ENCODE measurements around the gene ZFYVE26.
"Not testable (repeated sequence)": the region's sequence is repeated elsewhere in the genome, so short reads cannot be mapped to it uniquely, and the experiment has no call there.

ZFYVE26 gene

DNA sequence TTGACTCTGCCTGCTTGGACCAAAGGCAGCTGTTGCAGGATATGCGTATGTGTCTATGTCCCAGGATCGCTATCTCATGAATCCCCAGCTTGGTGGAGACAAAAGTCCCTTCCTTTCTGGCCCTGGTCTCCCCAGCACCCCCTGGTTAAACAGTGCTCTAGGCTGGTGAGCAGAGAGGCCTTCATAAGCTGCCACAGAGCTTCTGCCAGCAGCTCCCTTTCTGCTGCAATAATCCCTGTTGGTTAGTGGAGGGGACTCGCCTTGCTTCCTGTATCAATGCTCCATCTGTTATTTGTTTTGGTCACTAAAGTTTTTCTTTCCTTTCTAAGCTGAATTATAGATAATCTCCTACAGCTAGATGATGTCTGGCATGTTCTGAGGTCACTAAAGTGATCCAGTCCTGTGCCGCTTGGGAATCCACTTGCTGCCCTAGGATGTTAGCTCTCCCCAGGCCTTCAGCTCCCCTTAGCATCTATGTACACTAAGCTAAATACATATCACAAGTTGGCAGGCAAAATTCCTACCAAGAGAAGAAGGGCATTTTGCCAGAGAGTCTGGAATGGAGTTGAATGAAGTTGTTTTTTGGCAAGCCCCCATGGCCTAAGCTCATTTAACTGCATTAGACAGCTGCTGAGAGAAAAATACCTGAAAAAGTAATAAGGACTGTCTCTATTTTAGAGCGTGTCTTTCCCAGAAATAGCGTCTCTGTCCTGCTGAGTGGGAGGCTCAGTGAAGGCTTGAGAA lies 66.9 kb downstream of the ZFYVE26 start:
- DNase-seq (ENCODE audit: low spot score) = no peak

DNA sequence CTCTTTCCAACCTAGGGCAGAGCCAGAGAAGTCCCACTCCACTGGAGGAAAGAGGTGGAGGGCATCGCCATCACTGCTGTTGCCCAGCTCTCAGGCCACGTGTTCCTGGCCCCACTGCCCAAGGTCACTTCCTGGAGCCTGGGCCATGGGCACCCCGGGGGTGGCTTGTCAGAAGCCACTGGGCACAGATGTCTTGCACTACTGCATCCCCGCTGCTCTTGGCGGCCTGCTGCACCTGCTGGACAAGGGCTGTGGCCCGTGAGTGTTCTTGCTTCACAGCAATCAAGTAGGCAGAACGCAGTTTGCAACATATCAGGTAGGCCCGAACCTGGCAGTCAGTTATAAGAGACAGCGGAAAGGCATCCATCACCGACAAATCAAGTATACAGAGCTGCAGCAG lies 68.1 kb downstream of the ZFYVE26 start:
- no peak for DNase-seq (ENCODE audit: low spot score)

DNA sequence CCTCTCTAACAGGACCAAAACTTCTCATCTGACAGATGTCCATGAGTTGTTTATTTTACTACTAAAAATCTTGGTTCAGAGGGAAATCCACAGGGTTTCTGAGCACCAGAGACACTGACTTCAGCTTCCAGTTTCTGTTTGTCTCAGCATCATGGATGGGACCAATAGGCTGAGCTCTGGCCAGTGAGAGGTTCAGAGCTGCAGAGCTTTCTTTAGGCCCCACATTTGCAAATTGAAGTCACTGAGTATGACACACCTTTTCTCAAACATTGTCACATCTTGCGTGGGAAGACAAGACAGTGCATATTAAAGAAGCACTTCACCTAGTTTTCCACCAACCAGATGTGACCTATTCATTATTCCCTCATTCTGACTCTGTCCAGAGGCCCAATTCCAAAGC lies 69.5 kb downstream of the ZFYVE26 start:
- no peak for DNase-seq (ENCODE audit: low spot score)

DNA sequence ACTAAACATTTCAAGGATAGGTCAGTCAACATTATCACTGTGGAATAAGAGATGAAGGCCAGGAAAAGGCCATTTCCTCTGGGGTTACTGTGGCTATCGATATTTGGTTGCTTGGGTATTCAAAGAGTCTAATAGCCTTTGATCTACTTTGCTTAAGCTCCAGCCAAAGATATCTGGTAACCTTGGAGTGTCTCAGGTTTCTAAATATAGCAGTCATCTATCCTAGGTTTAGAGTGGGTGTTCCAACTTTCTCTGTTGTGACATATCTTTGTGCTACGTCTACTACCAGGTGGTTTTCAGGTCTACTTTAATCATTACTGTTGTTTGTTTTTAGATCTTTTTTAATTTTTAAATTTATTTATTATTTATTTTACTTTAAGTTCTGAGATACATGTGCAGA lies 72.3 kb downstream of the ZFYVE26 start:
- DNase-seq (ENCODE audit: low spot score) = no peak

DNA sequence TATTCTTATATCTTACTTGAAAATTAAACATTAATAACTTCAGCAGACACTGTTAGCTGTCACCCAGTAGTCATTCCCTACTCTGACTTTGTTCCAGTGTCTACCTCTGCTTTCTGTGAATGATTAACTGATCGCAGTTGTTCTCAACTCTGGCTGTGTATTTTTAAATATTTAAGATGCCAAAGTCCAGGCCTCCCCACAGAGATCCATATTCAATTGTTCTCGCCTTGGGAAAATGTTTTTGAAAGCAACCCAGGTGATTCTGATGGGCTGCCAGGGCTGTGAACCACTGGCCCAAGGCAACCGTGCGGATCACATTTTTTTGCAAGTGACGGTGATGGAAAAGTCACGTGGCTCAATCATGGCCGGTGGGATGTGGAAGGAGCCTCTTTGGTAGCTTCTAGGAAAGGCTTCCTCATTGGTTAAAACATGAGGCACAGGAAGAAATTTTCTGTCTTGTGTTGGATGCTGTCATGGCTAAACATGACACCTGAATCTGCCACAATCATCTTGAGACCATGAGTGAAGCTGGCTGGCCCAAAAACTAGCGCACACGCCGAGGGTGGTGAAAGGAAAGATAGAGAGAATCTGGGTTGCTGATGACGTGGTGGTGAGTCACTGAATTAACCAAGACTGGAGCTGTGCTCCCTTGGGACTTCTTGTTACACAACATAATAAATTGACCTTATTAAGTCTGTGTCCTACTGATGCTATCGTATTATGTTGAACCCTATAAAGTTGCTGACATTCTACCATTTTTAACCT lies 77.5 kb downstream of the ZFYVE26 start:
- peak; percentile 64 for DNase-seq (ENCODE audit: low spot score)

DNA sequence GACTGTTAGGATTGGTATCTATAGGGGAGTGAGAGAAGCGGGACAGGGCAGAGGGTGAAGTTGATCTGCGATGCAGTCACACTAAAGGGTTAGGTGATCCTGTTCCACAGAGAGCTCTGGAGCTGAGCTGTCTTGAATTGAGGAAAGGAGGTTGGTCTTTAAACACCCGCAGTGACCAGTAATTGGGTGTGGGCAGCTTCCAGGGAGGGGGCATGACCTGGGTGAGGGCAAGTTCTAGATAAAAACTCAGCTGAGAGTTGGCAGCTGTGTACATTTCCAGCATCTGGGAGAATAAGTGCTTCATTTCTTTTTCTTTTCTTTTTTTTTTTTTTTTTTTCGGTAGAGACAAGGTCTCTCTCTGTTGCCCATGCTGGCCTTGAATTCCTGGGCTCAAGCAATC lies 79.6 kb downstream of the ZFYVE26 start:
- DNase-seq (ENCODE audit: low spot score) = no peak

DNA sequence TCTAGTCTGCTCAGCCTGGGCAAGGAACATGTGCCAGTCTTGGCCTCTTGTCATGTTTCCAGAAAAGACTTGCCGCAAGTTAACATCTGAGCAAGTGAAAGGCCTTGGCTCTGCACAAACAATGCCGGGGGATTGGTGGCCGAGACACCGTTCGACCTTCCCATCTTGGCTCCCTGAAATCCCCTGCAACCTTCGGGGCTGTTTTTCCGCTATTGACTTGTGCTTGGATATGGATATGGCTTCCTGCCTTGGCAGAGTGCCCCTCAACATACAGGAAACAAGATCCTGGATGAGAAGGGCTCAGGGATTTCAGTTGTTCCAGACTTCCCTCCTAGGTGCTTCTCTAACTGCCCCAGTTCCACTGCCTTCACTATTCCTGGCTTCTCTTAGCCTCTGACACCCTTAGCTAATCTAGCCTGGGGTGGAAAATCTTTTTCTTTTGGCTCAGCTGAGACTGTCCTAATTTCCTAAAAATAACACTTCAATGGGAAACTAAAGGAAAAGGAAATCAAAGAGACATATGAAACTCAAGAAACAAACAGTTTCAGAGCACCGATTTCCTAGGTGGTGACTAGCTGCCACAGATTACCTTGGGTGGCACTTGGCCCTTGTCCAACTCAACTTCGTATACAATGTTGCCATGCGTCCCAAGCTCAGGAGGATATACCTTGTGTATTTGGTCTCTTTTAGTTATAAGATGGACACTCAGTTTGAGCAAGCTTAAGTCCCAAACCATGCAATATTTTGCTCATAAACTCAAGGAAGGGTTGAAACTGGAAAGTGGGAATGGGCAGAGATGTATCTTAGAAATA lies 80.8 kb downstream of the ZFYVE26 start:
- no peak for DNase-seq (ENCODE audit: low spot score)

DNA sequence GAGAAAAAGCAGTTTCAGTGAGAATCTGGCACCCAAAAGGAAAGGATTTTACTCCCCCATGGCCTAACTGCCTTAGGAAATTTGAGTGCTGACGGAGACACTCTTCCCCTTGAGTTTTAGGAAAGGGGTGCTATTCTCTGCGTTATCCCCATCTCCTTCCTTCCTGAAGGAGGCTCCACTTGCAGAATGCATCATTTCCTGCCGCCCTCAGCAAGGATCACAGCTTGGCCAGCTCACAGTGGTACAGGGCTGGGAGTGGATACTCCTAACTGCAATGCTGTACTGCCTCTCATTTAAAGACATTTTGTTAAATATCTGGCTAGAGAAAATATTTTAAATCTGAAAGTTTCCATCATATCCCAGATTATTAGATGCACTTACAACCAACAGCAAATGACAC lies 81.7 kb downstream of the ZFYVE26 start:
- DNase-seq (ENCODE audit: low spot score) = no peak

DNA sequence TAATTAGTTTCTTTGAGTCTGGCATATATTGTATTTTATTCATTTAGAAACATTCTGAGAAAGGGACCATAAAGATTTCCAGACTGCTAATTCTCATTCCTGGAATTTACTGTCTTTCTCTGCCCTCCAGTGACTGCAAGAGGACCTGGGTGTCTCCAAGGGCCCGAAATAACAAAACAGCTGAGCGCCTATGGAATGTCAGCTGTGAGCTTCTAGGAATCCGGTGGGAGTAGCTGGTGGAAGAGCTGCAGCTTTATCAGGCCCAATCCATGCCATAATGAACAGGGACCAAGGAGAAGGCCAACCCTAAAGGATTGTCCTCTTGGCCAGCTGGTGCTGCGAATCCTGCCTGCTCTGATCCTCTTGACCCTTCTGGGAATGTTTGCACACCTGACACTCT lies 82.8 kb downstream of the ZFYVE26 start:
- no peak for DNase-seq (ENCODE audit: low spot score)

DNA sequence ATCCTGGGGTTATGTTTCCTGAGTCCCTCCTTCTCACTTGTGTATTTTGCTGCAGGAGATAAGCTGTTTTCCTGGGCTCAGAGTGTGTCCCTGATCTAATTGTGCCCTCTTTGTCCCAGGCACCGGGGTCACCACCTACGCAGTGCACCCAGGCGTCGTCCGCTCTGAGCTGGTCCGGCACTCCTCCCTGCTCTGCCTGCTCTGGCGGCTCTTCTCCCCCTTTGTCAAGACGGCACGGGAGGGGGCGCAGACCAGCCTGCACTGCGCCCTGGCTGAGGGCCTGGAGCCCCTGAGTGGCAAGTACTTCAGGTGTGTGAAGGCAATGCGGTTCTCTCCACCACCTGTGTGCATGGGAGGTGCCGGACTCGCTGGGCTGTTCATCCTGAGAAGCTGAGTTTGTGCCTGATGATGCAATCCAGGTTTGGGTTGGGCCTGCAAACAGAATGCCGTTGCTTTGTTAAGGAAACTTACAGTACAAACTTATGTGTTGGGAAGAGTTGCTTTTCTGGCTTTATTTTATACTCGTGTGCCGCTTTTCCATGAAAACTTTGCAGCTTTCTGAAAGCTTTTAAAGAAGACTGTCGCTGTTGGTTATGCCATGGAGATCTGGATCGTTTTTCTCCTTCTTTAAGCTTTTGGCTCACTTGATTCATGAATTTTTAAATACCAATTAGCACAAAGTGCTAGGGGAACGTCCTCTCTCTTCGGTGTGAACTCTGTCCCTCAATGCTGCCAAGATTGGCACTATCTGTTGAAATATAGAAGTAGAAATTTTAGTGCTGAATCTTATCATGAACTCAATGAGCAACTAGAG lies 87.1 kb downstream of the ZFYVE26 start:
- DNase-seq (ENCODE audit: low spot score) = no peak

DNA sequence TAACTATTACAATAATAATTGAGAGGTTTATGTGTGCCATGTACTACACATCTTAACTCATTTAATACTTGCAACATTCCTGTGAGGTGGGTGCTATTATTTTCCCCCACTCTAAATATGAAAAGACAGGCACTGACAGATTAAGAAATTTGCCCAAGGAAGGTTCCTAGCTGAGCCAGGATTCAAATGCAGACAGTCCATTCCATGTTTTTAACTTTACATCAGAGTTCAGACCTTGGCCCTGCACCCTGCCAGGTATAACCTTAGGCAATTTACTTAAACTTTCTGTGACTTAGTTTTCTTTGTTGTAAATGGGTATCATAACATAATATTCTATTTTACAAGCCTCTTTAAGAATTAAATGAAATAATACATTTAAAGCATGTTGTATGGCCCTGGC lies 88.1 kb downstream of the ZFYVE26 start:
- DNase-seq (ENCODE audit: low spot score) = no peak

DNA sequence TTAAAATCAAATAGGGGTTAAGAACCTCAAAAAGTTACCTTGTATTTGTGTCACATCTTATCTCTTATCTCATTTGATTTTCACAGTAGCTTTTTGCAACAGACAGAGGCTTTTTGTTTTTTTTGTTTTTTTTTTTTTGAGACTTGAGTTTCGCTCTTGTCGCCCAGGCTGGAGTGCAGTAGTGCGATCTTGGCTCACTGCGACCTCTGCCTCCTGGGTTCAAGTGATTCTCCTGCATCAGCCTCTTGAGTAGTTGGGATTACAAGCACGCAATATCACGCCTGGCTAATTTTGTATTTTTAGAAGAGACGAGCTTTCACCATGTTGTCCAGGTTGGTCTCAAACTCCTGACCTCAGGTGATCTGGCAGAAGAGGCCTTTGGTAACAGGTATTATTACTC lies 89.0 kb downstream of the ZFYVE26 start:
- no peak for DNase-seq (ENCODE audit: low spot score)

DNA sequence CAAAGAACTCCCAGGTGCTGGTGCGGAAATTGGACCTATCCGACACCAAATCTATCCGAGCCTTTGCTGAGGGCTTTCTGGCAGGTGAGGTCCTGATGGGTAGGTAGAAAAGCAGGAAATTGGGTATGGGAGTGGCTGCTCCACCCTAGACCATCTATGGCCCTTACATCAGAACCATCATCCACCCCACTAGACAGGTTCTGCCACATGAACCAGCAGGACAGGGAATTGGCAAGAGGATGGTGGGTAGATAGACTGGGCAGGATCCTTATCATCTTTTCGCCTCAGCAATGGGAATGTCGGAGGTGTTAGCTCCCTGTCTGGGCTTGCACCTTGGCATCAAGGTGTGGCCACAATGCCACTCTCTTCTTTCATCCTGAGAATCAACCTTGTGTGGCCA lies 91.2 kb downstream of the ZFYVE26 start:
- no peak for DNase-seq (ENCODE audit: low spot score)

DNA sequence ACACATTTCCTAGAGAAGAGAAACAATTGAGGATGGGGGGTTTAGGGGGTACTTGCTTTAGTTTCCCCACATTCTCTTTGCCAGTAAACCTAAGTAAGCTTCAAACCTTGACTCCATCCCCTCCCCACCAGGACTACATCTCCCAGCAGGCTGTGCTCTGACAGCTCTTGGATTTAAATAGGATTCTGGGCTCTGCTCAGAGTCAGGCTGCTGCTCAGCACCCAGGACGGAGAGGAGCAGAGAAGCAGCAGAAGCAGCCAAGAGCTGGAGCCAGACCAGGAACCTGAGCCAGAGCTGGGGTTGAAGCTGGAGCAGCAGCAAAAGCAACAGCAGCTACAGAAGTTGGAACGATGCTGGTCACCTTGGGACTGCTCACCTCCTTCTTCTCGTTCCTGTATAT lies 94.1 kb downstream of the ZFYVE26 start:
- no peak for DNase-seq (ENCODE audit: low spot score)

DNA sequence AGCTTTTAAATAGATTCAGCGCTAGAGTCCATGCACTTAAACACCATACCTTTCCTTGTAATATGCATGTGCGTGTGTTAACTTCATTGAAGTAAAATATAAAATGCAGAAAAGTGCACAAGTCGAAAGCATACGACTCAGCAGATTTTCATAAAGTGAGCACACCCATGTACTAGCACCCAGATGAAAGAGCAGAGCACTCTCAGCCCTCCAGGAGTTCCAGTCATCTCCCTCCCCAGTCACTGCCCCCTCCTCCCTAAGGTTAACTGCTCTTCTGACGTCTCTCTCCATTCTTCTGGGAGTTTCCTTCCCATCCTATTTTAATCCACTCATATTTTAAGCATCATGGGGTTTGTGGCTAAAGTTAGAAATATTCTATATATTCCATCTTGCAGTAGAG lies 94.5 kb downstream of the ZFYVE26 start:
- DNase-seq (ENCODE audit: low spot score) = no peak

DNA sequence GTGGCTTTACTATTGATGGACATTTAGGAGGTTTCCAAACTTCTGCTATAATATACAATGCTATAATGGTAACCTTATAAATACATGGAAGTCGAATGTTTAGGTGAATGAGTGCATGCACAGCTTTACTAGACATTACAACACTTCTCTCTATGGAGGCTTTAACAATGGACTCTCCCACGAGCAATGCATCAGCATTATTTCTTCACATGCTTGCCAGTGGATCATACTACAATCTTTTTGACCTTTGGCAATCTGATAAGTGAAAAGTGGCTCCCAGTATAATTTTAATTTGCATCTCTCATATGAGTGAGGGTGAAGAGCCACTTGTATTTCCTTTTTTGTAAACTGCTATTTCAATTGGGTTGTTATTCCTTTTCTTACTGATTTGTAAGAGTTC lies 96.5 kb downstream of the ZFYVE26 start:
- DNase-seq (ENCODE audit: low spot score) = no peak

DNA sequence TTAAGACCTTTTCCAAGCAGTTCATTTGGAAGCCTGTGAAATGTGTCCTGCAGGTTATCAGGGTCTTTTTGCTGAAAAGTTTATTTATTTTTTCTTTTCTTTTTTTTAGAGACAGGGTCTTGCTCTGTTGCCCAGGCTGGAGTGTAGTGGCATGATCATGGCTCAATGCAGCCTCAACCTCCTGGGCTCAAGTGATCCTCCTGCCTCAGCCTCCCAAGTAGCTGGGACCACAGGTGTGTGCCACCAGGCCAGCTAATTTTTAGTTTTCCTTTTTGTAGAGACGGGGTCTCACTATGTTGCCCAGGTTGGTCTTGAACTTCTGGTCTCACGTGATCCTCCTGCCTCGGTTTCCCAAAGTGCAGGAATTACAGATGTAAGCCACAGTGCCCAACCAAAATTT lies 97.0 kb downstream of the ZFYVE26 start:
- not testable (repeated sequence) for DNase-seq (ENCODE audit: low spot score)

DNA sequence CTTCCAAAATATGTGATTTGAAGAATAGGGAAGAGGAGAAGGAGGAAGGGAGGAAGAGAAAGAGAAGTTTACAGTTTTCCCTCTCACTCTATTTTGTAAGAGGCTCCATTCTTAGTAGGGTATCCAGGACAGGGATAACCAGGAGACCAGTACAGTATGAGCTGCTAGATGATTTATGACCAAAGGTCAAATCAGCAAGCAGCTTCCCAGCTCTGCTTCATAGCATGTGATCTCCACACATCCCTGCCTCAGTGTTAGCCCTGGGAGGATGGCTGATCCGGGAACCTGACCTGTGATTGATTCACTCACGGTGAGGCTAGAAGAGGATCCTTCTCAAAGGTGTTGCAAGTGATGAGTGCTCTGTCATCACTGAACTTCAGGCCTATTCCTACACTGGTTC lies 98.1 kb downstream of the ZFYVE26 start:
- DNase-seq (ENCODE audit: low spot score) = no peak

DNA sequence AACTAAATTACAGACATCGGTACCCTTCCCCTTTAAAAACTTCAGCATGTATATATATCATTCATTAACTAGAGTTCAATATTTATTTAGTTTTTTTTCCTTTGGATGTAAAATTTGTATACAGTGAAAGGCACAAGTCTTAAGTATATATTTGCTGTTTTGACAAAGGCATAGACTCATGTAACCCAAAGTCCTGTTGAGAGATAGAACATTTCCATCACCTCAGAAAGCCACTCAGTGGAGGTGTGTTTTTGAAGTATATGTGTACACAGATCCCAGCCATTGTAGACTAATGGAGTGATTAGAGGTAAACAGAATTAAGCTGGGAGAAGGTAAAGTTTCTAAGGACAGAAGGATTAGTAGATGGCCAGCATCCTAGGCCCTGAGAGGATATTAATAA lies 99.3 kb downstream of the ZFYVE26 start:
- no peak for DNase-seq (ENCODE audit: low spot score)

DNA sequence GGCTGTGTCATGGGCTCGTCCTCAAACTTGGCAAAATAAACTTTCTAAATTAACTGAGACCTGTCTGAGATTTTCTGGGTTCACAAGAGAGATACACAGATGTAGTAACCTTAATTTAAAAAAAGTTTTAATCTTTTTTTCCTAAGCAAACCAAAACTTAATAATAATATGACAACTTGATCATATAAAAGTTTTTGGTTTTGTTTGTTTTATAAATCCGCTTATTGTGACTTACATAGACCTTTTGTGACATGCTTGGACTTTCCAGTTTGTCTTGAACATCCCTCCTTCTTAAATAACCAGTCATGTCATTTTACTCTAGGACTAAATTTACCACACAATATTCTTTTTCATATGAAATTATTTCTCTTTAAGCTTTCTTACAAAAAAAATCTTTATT lies 106.2 kb downstream of the ZFYVE26 start:
- DNase-seq (ENCODE audit: low spot score) = no peak

DNA sequence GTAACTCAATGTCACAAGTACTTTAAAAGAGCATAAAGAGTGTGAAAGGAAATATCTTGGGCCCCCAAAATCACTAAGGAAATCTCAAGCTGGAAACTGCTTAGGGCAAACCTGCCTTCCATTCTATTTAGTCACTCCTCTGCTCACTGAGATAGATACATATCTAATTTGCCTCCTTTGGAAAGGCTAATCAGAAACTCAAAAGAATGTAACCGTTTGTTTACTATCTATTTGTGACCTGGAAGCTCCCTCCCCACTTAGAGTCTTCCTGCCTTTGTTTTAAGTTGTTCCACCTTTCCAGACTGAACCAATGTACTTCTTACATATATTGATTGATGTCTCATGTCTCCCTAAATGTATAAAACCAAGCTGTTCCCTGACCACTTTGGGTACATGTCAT lies 106.6 kb downstream of the ZFYVE26 start:
- DNase-seq (ENCODE audit: low spot score) = not testable (repeated sequence)

DNA sequence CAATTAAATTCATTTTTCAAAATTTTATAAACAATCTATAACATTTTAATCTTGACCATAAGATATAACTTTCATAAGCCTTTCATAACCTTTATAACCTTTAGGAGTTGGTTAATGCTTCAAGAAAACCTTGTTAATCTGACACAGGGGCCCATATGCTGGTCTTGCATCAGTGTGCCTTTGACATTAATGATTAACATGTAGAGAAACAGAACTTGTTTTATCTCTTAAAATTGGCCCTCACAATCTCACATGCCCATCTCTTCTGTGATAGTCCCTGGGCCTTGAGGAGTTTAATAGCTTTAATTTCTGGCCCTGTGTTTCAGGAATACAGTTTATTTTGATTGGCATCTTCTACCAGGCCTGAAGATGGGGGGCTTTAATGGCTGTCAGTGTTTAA lies 107.0 kb downstream of the ZFYVE26 start:
- not testable (repeated sequence) for DNase-seq (ENCODE audit: low spot score)

Data from HuH-7 (cell line).